ENCODE data around the gene PLEKHH1.

DNA sequence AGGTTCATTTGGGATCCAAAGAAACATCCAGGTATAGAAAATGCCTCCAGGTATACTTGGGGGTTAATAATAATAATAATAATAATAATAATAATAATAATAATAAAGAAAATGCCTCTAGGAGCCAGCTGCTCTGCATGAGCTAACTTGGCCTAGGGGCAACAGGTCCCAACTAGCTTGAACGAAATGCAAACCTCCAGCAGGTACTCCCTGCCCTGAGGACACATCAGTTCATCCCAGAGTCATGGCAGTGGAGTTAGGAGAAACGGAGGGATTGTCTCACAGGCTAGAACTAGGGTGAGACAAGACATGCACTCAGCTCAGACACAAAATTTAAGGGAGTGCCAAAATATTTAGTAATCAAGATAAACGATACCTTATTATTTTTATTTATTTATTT, 32.1 kb upstream of the PLEKHH1 start:
- no peak for TF ChIP-seq EZH2 (IDR thresholded peaks at IDR 0.05; ENCODE audit: low read length, missing control alignments)
- TF ChIP-seq, protein P1, sequence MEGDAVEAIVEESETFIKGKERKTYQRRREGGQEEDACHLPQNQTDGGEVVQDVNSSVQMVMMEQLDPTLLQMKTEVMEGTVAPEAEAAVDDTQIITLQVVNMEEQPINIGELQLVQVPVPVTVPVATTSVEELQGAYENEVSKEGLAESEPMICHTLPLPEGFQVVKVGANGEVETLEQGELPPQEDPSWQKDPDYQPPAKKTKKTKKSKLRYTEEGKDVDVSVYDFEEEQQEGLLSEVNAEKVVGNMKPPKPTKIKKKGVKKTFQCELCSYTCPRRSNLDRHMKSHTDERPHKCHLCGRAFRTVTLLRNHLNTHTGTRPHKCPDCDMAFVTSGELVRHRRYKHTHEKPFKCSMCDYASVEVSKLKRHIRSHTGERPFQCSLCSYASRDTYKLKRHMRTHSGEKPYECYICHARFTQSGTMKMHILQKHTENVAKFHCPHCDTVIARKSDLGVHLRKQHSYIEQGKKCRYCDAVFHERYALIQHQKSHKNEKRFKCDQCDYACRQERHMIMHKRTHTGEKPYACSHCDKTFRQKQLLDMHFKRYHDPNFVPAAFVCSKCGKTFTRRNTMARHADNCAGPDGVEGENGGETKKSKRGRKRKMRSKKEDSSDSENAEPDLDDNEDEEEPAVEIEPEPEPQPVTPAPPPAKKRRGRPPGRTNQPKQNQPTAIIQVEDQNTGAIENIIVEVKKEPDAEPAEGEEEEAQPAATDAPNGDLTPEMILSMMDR (conservative IDR thresholded peaks at IDR 0.05 in 1 of 2, IDR thresholded peaks at IDR 0.05 in 1 of 2; ENCODE audit: low read depth in 1 of 2, low read length in 2 of 2): no peak
